NCI-H82 treated with DMSO at 0.1 percent for 48 hours (cell line): ENCODE results near the gene EMX1.

ENCODE experiments used
- DNase-seq: peaks from one replicate; lab custom pipeline; 2025; ENCODE audit not compliant: unreplicated experiment; lab: John Stamatoyannopoulos, UW

Gene EMX1

GRCh38 chr2:72917138-72917876 is at the start of gene EMX1:
TSS of gene EMX1 (plus strand) at chr2:72917519. CDS start at chr2:72917853, 334 bp downstream.
- peak; percentile 57 for DNase-seq

- no peak for DNase-seq
Measured at GRCh38 chr2:72871060-72871459, 46.3 kb upstream of the EMX1 start.

- DNase-seq: no peak
Measured at GRCh38 chr2:72871880-72872279, 45.4 kb upstream of the EMX1 start.

GRCh38 chr2:72883356-72883962 is 33.9 kb upstream of the EMX1 start:
- DNase-seq: no peak

- DNase-seq: no peak
Measured at GRCh38 chr2:72886505-72887031, 30.8 kb upstream of the EMX1 start.

- DNase-seq: no peak
Measured at GRCh38 chr2:72887032-72887739, 30.1 kb upstream of the EMX1 start, which contains the start of gene SPR. TSS of gene SPR (plus strand) at chr2:72887408. CDS start at chr2:72887433, 25 bp downstream.

- peak; percentile 68 for DNase-seq
Measured at GRCh38 chr2:72887740-72888437, 29.4 kb upstream of the EMX1 start.

GRCh38 chr2:72888438-72889202 is 28.7 kb upstream of the EMX1 start:
- no peak for DNase-seq

GRCh38 chr2:72889991-72890390 is 27.3 kb upstream of the EMX1 start:
- no peak for DNase-seq

- no peak for DNase-seq
Measured at GRCh38 chr2:72891091-72891818, 26.1 kb upstream of the EMX1 start.

GRCh38 chr2:72892506-72893173 is 24.7 kb upstream of the EMX1 start:
- no peak for DNase-seq

GRCh38 chr2:72893594-72894319 is 23.6 kb upstream of the EMX1 start:
- DNase-seq: peak; percentile 56

GRCh38 chr2:72894514-72894913 is 22.8 kb upstream of the EMX1 start:
- DNase-seq: no peak

- no peak for DNase-seq
Measured at GRCh38 chr2:72895154-72895553, 22.2 kb upstream of the EMX1 start.

GRCh38 chr2:72895759-72896281 is 21.5 kb upstream of the EMX1 start:
- peak; percentile 48 for DNase-seq

GRCh38 chr2:72896446-72896845 is 20.9 kb upstream of the EMX1 start:
- DNase-seq: no peak

- peak; percentile 76 for DNase-seq
Measured at GRCh38 chr2:72897785-72898584, 19.3 kb upstream of the EMX1 start.

GRCh38 chr2:72898585-72898906 is 18.8 kb upstream of the EMX1 start:
- DNase-seq: no peak
